ENCODE measurements around the gene CDK5RAP1.

CDK5RAP1 gene

DNA sequence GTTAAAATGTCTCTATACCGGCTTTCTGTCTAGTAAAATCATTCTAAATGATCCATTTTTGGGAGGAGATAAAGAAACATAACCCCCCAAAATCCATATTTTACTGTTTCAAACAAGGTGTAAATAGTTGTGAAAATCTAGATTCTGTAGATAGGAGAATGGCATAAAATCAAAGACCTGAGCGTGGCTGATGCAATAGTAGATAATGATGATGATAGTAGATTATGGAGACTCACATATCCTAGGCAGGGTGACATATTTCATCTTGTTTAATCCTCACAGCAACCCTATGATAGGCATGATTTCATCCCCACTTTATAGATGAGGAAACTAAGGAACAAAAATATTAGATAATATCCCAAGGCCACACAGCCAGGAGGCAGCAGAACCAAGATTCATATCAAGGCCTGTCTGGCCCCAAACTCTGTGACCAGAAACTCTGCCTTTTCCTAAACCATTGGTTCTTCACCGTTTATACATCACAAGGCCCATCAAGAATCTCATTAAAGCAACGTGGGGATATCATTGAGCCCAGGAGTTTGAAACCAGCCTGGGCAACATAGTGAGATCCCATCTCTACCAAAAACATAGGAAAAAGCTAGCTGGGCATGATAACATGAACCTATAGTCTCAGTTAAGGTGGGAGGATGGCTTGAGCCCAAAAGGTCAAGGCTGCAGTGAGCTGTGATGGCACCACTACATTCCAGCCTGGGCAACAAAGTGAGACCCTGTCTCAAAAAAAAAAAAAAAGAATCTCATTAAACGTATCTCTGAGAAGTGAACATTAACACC lies 62.7 kb downstream of the CDK5RAP1 start:
- Mint-ChIP-seq H3K4me3 (no peak overlapping the region), H3K27me3 (peaks cover 3% of the 10 kb centered on the region), H3K36me3 (ENCODE audit: low read depth) (no peaks in the 10 kb centered on the region), H3K9me3 (no peaks in the 10 kb centered on the region), H3K4me1 (ENCODE audit: low read depth) (no peaks in the 10 kb centered on the region), H3K27ac (no peak overlapping the region)
- no peak for DNase-seq

DNA sequence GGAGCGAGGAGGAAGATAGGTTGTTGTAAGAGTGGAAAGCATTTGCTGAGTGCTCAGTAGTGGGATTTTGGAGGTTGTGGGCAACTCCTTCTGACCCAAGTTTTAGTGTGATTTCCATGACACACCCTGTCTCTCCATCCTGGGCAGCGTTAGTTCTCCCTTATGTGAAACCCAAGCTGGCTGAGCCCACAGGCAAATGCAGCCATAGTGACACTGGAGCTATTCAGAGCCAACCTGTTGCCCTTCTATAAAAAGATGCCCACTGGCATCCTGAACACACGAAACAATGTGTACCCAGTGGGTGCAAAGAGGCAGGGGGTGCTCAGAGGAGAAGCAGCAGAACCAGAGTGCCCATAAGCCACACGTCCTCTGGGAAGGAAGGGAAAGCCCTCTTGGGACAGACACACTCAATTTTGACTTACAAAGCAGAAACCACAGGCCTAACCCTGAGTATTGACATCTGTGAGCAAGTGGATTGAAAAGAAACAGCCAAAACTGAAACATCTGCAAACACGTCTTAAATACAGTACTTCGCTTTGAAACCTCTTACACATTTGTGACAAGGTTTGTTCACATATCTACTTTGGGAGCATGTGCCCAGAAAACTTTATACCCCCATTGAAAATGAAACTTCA lies 63.7 kb downstream of the CDK5RAP1 start:
- H3K36me3 Mint-ChIP-seq (ENCODE audit: low read depth) = no peaks in the 10 kb centered on the region
- DNase-seq = no peak
- H3K9me3 Mint-ChIP-seq = no peaks in the 10 kb centered on the region
- no peaks in the 10 kb centered on the region for H3K4me1 Mint-ChIP-seq (ENCODE audit: low read depth)
- no peak overlapping the region for H3K4me3 Mint-ChIP-seq
- peaks cover 3% of the 10 kb centered on the region for H3K27me3 Mint-ChIP-seq
- H3K27ac Mint-ChIP-seq = no peak overlapping the region

- no peaks in the 10 kb centered on the region for H3K9me3 Mint-ChIP-seq
Measured at GRCh38 chr20:33337119-33337518, 64.2 kb downstream of the CDK5RAP1 start.

GRCh38 chr20:33336375-33336774 lies 64.9 kb downstream of the CDK5RAP1 start:
- Mint-ChIP-seq H3K27ac (no peak overlapping the region), H3K27me3 (peaks cover 3% of the 10 kb centered on the region), H3K4me3 (no peak overlapping the region), H3K4me1 (ENCODE audit: low read depth) (no peaks in the 10 kb centered on the region), H3K9me3 (no peaks in the 10 kb centered on the region), H3K36me3 (ENCODE audit: low read depth) (no peaks in the 10 kb centered on the region)
- DNase-seq = no peak

More at GRCh38 chr20:33337119-33337518, 64.2 kb downstream of the CDK5RAP1 start:
- H3K36me3 Mint-ChIP-seq (ENCODE audit: low read depth) = no peaks in the 10 kb centered on the region
- peaks cover 3% of the 10 kb centered on the region for H3K27me3 Mint-ChIP-seq
- DNase-seq = no peak
- no peak overlapping the region for H3K27ac Mint-ChIP-seq
- no peaks in the 10 kb centered on the region for H3K4me1 Mint-ChIP-seq (ENCODE audit: low read depth)
- no peak overlapping the region for H3K4me3 Mint-ChIP-seq

DNA sequence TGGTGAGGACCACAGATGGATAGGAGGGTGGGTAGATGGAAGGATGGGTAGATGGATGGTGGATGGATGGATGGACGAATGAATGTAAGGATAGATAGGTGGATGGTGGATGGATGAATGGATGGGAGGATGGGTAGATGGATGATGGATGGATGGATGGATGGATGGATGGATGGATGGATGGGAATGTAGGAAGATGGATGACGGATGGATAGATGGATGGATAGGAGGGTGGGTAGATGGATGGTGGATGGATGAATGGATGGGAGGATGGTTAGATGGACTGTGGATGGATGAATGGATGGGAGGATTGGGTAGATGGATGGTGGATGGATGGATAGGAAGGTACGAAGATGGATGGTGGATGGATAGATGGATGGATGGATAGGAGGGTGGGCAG lies 67.2 kb downstream of the CDK5RAP1 start:
- Mint-ChIP-seq H3K4me1 (ENCODE audit: low read depth) (no peaks in the 10 kb centered on the region), H3K36me3 (ENCODE audit: low read depth) (no peaks in the 10 kb centered on the region), H3K9me3 (no peaks in the 10 kb centered on the region), H3K4me3 (no peak overlapping the region), H3K27me3 (peaks cover 3% of the 10 kb centered on the region), H3K27ac (no peak overlapping the region)
- DNase-seq = no peak

DNA sequence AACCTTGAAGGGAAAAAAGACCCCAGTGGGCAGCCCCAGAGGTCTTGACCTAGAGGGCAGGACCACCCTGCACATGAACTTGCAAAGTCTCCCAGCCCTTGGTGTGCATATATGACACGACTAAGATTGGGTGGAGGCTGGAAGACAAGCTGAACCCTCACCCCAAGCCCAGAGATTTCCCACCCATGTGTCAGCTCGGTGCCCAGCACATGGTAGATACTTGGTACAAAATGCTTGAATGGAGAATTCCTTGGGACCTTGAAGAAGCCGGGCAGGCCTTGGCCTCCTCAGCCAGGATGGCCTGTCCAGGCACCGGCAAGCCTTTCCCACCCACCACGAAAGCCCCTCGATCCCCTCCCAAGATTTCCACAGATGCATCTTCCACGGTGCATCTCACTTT lies 67.7 kb downstream of the CDK5RAP1 start:
- no peak overlapping the region for H3K27ac Mint-ChIP-seq
- no peaks in the 10 kb centered on the region for H3K36me3 Mint-ChIP-seq (ENCODE audit: low read depth)
- H3K27me3 Mint-ChIP-seq = peaks cover 4% of the 10 kb centered on the region
- no peaks in the 10 kb centered on the region for H3K4me1 Mint-ChIP-seq (ENCODE audit: low read depth)
- H3K4me3 Mint-ChIP-seq = no peak overlapping the region
- no peak for DNase-seq
- H3K9me3 Mint-ChIP-seq = no peaks in the 10 kb centered on the region

- Mint-ChIP-seq H3K9me3 (no peaks in the 10 kb centered on the region), H3K27ac (no peak overlapping the region), H3K4me3 (no peak overlapping the region), H3K4me1 (ENCODE audit: low read depth) (no peaks in the 10 kb centered on the region), H3K27me3 (peaks cover 7% of the 10 kb centered on the region), H3K36me3 (ENCODE audit: low read depth) (no peaks in the 10 kb centered on the region)
- no peak for DNase-seq
Measured at GRCh38 chr20:33332905-33333456, 68.3 kb downstream of the CDK5RAP1 start.

DNA sequence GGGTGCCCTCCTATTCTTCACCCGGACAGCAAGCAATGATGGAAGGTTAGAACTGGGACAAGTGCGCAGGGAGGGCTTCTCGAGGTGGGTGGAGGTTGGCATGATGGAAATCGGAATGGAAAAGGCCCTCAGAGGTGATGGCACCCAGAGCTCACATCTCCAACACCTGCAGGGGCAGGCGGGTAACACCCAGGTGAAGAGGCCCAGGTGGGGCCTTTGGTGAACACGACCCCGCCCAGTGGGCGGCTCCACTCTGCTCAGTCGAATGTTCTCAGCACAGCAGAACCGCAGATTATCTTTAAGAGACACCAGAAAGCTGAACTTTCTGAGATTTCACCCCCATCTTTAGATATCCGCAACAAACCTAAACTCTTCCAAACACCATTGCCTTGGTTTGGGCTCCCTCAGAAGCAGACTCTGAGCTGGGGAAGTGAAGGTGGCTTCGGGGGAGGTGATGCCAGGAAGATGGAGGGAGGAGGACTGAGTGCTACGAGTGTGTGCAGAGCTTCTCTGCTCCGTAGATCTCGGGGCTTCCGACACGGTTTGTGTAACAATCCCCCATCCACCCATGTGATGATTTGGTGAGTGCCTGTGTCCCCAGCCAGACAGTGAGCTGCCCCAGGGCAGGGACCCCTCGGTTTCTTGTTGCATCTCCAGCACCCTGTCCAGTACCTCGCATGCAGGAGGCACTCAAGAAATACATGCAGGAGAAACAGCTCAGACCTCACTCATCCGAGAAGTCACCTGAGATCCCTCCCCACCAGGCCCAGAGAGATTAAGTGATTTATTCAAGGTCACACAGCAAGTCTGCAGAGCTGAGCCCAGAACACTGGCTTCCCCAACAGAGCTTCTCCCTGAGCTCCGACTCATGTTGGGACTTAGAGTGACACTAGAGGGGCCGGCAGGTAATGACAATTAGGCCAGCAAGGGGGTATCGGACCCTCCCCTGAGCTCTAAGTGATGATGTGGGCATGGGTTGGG lies 72.9 kb downstream of the CDK5RAP1 start:
- Mint-ChIP-seq H3K4me3 (no peak overlapping the region), H3K36me3 (ENCODE audit: low read depth) (no peaks in the 10 kb centered on the region), H3K4me1 (ENCODE audit: low read depth) (no peaks in the 10 kb centered on the region), H3K27me3 (peaks cover 8% of the 10 kb centered on the region), H3K27ac (peak overlapping the region; percentile 24), H3K9me3 (no peaks in the 10 kb centered on the region)
- no peak for DNase-seq

- Mint-ChIP-seq H3K27ac (no peak overlapping the region), H3K36me3 (ENCODE audit: low read depth) (no peaks in the 10 kb centered on the region), H3K4me3 (no peak overlapping the region), H3K27me3 (peaks cover 8% of the 10 kb centered on the region), H3K9me3 (no peaks in the 10 kb centered on the region), H3K4me1 (ENCODE audit: low read depth) (no peaks in the 10 kb centered on the region)
- no peak for DNase-seq
Measured at GRCh38 chr20:33325350-33325749, 76.0 kb downstream of the CDK5RAP1 start.

- H3K4me3 Mint-ChIP-seq = no peak overlapping the region
- no peak for DNase-seq
- no peak overlapping the region for H3K27ac Mint-ChIP-seq
- no peaks in the 10 kb centered on the region for H3K36me3 Mint-ChIP-seq (ENCODE audit: low read depth)
- H3K4me1 Mint-ChIP-seq (ENCODE audit: low read depth) = no peaks in the 10 kb centered on the region
- H3K27me3 Mint-ChIP-seq = peaks cover 4% of the 10 kb centered on the region
- no peaks in the 10 kb centered on the region for H3K9me3 Mint-ChIP-seq
Measured at GRCh38 chr20:33323236-33323635, 78.1 kb downstream of the CDK5RAP1 start.

DNA sequence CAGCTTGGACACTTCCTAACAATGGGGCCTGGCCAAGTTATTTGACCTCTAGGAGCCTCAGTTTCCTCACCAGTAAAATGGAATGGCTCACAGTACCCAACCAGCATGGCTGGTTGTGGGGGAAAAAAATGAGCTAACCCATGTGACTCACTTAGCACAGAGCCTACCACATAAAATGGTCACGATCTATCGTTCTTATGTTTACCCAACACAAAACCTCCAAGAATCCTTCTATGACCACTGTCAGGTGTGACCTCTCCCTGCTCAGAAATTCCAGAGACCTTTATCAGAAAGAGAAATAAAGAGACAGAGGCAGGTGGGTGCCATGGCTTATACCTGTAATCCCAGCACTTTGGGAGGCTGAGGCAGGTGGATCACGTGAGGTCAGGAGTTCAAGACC lies 78.9 kb downstream of the CDK5RAP1 start:
- Mint-ChIP-seq H3K9me3 (no peaks in the 10 kb centered on the region), H3K4me3 (no peak overlapping the region), H3K27me3 (peaks cover 4% of the 10 kb centered on the region), H3K27ac (no peak overlapping the region), H3K36me3 (ENCODE audit: low read depth) (no peaks in the 10 kb centered on the region), H3K4me1 (ENCODE audit: low read depth) (no peaks in the 10 kb centered on the region)
- DNase-seq = no peak

GRCh38 chr20:33320006-33320405 lies 81.3 kb downstream of the CDK5RAP1 start:
- DNase-seq = no peak
- H3K27ac Mint-ChIP-seq = no peak overlapping the region
- no peaks in the 10 kb centered on the region for H3K4me1 Mint-ChIP-seq (ENCODE audit: low read depth)
- H3K9me3 Mint-ChIP-seq = no peaks in the 10 kb centered on the region
- H3K36me3 Mint-ChIP-seq (ENCODE audit: low read depth) = no peaks in the 10 kb centered on the region
- peaks cover 3% of the 10 kb centered on the region for H3K27me3 Mint-ChIP-seq
- H3K4me3 Mint-ChIP-seq = no peak overlapping the region

DNA sequence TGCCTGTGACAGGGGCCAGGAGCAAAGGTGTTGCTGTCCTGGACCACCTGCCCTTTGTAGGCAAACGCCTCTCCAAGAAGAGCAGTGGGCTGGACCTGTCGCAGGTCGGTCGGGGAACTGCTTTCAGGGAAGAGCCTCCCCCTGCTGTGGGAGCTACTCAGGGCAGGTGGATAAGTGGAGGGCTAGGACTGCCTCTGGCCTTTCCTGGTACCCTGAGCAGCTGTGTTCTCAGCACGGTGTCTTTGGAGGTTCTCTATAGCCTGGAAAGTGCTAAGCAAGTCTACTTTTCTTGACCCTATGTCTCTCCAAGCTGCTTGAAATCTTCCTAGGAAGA lies 83.3 kb downstream of the CDK5RAP1 start:
- Mint-ChIP-seq H3K4me1 (ENCODE audit: low read depth) (no peaks in the 10 kb centered on the region), H3K27me3 (peaks cover 3% of the 10 kb centered on the region)
- DNase-seq = no peak

GRCh38 chr20:33317424-33318095 lies 83.8 kb downstream of the CDK5RAP1 start:
- H3K9me3 Mint-ChIP-seq = no peaks in the 10 kb centered on the region
- H3K27ac Mint-ChIP-seq = no peak overlapping the region
- no peaks in the 10 kb centered on the region for H3K36me3 Mint-ChIP-seq (ENCODE audit: low read depth)
- no peaks in the 10 kb centered on the region for H3K4me1 Mint-ChIP-seq (ENCODE audit: low read depth)
- H3K27me3 Mint-ChIP-seq = peaks cover 3% of the 10 kb centered on the region
- H3K4me3 Mint-ChIP-seq = no peak overlapping the region
- DNase-seq = no peak

More for the DNA sequence above, 83.3 kb downstream of the CDK5RAP1 start:
- H3K27ac Mint-ChIP-seq = no peak overlapping the region
- no peak overlapping the region for H3K4me3 Mint-ChIP-seq
- H3K9me3 Mint-ChIP-seq = no peaks in the 10 kb centered on the region
- H3K36me3 Mint-ChIP-seq (ENCODE audit: low read depth) = no peaks in the 10 kb centered on the region

Data from activated T-cell treated with anti-CD3 and anti-CD28 coated beads, Interleukin-2, amount 50 U/mL, for 24 hours (primary cell).